Smooth muscle cell (in vitro differentiated cells): ENCODE measurements around the gene SLC6A18. TPM values are rescaled to one million over a fixed set of nuclear protein-coding genes. Genes with fewer than 3 reads are reported as not detected.

Experiments
- DNase-seq: peaks from one replicate; lab custom pipeline; 2025; ENCODE audit not compliant: unreplicated experiment; lab: John Stamatoyannopoulos, UW
- H2AFZ ChIP-seq: fragments of 200-600 bp; sonication (generic); 2 replicates; pipeline ENCODE4 v1.6.0; 2016; ENCODE audit warnings: antibody characterized with exemption, low read depth, mild to moderate bottlenecking
- H3F3A ChIP-seq: fragments of 200-600 bp; sonication (generic); 2 replicates; pipeline ENCODE4 v1.6.0; 2017; ENCODE audit warnings: antibody characterized with exemption, low read depth
- H3K27ac ChIP-seq: fragments of 200-600 bp; sonication (generic); 2 replicates; pipeline ENCODE4 v1.5.1; 2016; ENCODE audit warnings: low read depth, mild to moderate bottlenecking
- H3K27me3 ChIP-seq: fragments of 200-600 bp; sonication (generic); 2 replicates; pipeline ENCODE4 v1.6.1; 2016; ENCODE audit warnings: low read depth, mild to moderate bottlenecking
- H3K36me3 ChIP-seq: fragments of 200-600 bp; sonication (generic); 2 replicates; pipeline ENCODE4 v1.5.1; 2016; ENCODE audit warnings: low read depth
- H3K4me1 ChIP-seq: fragments of 200-600 bp; sonication (generic); 2 replicates; pipeline ENCODE4 v1.5.1; 2016; ENCODE audit warnings: low read depth
- H3K4me2 ChIP-seq: fragments of 200-600 bp; sonication (generic); 2 replicates; pipeline ENCODE4 v1.6.0; 2016; ENCODE audit warnings: mild to moderate bottlenecking
- H3K4me3 ChIP-seq: fragments of 200-600 bp; sonication (generic); 2 replicates; pipeline ENCODE4 v1.5.1; 2016; ENCODE audit warnings: mild to moderate bottlenecking
- H3K79me2 ChIP-seq: fragments of 200-600 bp; sonication (generic); 2 replicates; pipeline ENCODE4 v1.6.0; 2016; ENCODE audit warnings: low read depth, mild to moderate bottlenecking
- H3K9ac ChIP-seq: fragments of 200-600 bp; sonication (generic); 2 replicates; pipeline ENCODE4 v1.6.0; 2016; ENCODE audit warnings: low read depth
- H3K9me3 ChIP-seq: fragments of 200-600 bp; sonication (generic); replicated peaks from 2 replicates; pipeline ENCODE4 v1.5.1; 2016; ENCODE audit warnings: low read depth
- H4K20me1 ChIP-seq: fragments of 200-600 bp; sonication (generic); 2 replicates; pipeline ENCODE4 v1.6.0; 2016; ENCODE audit warnings: low read depth
- WGBS: methylation state at CpG from one replicate; pipeline ENCODE4 v1.1.7; 2016; ENCODE audit warnings: low lambda C conversion rate; 5-methylcytosine and 5-hydroxymethylcytosine counted together
- polyA plus RNA-seq: library from polyadenylated mRNA; unstranded; fragments of >200 nt; fragmentation: Nextera tagmentation; extraction: Ambion mirVana; gene quantifications from 2 replicates; pipeline ENCODE4 v1.2.1, GENCODE V29; 2016
- total RNA-seq: library from RNA; depleted of rRNA; stranded (reverse); fragments of >200 nt; gene quantifications from 2 replicates; pipeline ENCODE4 v1.2.3, GENCODE V29; 2014
- TF ChIP-seq, protein P1 (sequence below): fragments of 200-600 bp; sonication (generic); IDR thresholded peaks from 2 replicates; pipeline ENCODE4 v1.5.1; 2017; ENCODE audit warnings: borderline replicate concordance, mild to moderate bottlenecking, antibody characterized with exemption; ENCODE audit not compliant: insufficient read depth, poor library complexity, severe bottlenecking

Gene SLC6A18
- total and polyA plus RNA-seq, 2 experiments from 2014 or later: not detected

DNA sequence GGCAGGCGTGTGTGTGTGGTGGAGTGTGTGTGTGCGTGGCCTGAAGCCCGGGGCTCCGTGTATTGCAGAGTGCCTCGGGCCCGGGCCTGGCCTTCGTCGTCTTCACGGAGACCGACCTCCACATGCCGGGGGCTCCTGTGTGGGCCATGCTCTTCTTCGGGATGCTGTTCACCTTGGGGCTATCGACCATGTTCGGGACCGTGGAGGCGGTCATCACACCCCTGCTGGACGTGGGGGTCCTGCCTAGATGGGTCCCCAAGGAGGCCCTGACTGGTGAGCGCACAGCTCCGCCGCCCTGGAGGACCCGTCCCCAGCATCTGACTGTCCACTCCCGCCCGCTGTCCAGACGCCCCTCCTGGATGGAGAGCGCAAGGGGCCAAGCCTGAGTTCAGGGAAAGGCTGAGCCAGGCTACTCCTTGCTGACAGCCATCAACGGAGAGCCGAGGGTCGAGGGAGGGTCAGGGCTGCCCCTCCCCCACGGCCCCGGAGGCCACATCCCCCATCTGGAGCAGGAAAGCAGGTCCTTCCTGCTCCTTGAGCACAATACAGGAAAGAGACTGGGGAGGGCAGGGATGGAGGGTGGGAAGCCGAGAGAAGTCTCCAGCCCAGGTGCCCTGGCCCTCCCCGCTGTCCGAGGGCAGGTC is 18.4 kb downstream of the SLC6A18 start:
- no peaks in the 10 kb centered on the region for H3K36me3 ChIP-seq
- H3K4me1 ChIP-seq: no peaks in the 10 kb centered on the region
- TF ChIP-seq, protein P1, sequence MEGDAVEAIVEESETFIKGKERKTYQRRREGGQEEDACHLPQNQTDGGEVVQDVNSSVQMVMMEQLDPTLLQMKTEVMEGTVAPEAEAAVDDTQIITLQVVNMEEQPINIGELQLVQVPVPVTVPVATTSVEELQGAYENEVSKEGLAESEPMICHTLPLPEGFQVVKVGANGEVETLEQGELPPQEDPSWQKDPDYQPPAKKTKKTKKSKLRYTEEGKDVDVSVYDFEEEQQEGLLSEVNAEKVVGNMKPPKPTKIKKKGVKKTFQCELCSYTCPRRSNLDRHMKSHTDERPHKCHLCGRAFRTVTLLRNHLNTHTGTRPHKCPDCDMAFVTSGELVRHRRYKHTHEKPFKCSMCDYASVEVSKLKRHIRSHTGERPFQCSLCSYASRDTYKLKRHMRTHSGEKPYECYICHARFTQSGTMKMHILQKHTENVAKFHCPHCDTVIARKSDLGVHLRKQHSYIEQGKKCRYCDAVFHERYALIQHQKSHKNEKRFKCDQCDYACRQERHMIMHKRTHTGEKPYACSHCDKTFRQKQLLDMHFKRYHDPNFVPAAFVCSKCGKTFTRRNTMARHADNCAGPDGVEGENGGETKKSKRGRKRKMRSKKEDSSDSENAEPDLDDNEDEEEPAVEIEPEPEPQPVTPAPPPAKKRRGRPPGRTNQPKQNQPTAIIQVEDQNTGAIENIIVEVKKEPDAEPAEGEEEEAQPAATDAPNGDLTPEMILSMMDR: no peak
- H3K79me2 ChIP-seq: no peaks in the 10 kb centered on the region
- DNase-seq: no peak
- no peaks in the 10 kb centered on the region for H4K20me1 ChIP-seq
- 79% methylated on average over 29 of the region's 33 CpGs for WGBS
- no peak overlapping the region for H3K4me2 ChIP-seq
- no peaks in the 10 kb centered on the region for H3K9me3 ChIP-seq
- no peaks in the 10 kb centered on the region for H3K27me3 ChIP-seq
- H3K9ac ChIP-seq: no peak overlapping the region
- no peak overlapping the region for H3K4me3 ChIP-seq
- H3K27ac ChIP-seq: no peak overlapping the region
- H3F3A ChIP-seq: no peaks in the 10 kb centered on the region
- no peak overlapping the region for H2AFZ ChIP-seq

DNA sequence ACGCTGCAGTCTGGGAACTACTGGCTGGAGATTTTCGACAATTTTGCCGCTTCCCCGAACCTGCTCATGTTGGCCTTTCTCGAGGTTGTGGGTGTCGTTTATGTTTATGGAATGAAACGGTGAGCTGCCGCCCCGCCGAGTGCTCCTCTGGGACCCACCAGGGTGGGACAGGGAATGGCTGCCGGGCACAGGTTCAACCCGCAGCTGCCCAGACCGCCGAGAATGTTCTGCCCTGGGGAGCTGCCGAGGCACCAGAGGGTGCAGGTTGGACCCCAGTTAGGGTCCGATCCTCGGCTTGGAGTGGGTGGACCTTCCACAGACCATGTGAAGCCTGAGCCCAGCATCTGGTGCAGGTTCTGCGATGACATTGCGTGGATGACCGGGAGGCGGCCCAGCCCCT is 19.1 kb downstream of the SLC6A18 start:
- 90% methylated on average over 21 of the region's 21 CpGs for WGBS
- no peaks in the 10 kb centered on the region for H3K27me3 ChIP-seq

DNA sequence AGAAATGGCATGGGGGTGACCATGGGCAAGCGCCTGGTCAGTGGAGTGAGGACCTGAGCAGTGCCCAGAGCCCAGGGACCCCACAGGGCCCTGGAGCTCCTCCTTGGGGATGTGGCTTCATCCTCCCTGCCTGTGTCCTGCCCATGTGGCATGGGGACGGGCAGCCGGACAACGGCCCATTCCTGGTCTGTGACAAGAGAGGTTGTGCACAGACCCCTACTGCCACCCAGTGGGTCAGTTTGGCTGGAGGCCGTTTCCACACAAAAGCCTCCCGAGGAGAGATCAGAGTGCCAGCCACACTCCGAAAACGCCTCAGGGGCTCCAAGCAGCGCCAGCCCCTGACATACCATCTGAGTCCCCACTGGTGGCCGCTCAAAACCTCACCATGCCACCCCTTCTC is 19.8 kb downstream of the SLC6A18 start:
- WGBS: 73% methylated on average over 10 of the region's 10 CpGs
- Histone ChIP-seq H3F3A (no peaks in the 10 kb centered on the region), H3K4me3 (no peak overlapping the region), H3K36me3 (no peaks in the 10 kb centered on the region), H3K4me2 (no peak overlapping the region), H3K79me2 (no peaks in the 10 kb centered on the region), H2AFZ (no peak overlapping the region), H3K27ac (no peak overlapping the region), H3K4me1 (no peaks in the 10 kb centered on the region), H3K9me3 (no peaks in the 10 kb centered on the region), H3K27me3 (no peaks in the 10 kb centered on the region), H3K9ac (no peak overlapping the region), H4K20me1 (no peaks in the 10 kb centered on the region)
- DNase-seq: no peak
- TF ChIP-seq, protein P1: no peak

More for the DNA sequence above, 19.1 kb downstream of the SLC6A18 start:
- Histone ChIP-seq H3K9me3 (no peaks in the 10 kb centered on the region), H3K27ac (no peak overlapping the region), H3K4me1 (no peaks in the 10 kb centered on the region), H3K79me2 (no peaks in the 10 kb centered on the region), H3K9ac (no peak overlapping the region), H3K36me3 (no peaks in the 10 kb centered on the region), H2AFZ (no peak overlapping the region), H3F3A (no peaks in the 10 kb centered on the region), H3K4me2 (no peak overlapping the region), H4K20me1 (no peaks in the 10 kb centered on the region), H3K4me3 (no peak overlapping the region)
- no peak for DNase-seq
- TF ChIP-seq, protein P1: no peak
